GM19463 (cell line): ENCODE data around the gene PLEKHG1.

Source experiments
- ATAC-seq: cut with Tn5 transposase; IDR thresholded peaks from one replicate; pipeline ENCODE4 v1.9.1; 2021; ENCODE audit warnings: mild to moderate bottlenecking, moderate library complexity; ENCODE audit not compliant: unreplicated experiment

The PLEKHG1 gene

DNA sequence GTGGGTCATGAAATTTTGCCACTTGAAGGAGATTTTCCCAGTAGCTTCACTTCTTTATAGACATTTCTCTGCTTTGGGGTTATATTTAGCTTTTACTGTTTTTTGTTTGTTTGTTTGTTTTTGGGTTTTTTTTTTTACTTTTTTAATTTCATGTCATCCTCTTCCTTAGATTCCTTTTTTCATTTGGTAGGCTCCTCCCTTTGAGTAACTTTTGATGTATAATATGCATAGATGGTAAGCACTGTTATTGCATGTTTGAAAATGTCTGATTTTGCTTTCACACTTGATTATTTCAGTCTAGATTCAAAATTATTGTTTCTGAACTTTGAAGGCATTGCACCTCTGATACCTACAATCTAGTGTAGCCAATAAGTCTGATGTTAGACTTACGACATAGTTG lies 37.6 kb downstream of the PLEKHG1 start:
- ATAC-seq, result no peak

DNA sequence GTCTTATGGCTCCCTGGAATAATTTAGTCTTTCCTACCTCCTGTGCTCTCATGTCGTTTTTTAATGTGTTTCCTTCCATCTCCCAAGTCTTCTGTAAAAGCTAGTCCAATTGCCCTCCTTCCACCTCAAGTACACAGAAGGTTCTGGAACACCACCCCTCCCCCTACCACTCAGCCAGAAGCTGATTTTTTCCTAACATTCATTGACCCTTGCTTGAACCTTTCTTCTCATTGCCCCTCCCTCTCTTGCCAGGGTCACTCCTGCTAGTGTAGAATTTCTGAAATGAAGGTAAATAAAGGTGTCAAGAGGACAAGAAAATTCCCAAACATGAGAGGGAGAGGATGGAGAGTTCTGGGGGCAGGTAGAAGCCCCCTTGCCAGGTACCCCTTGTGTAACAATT lies 38.6 kb downstream of the PLEKHG1 start:
- no peak for ATAC-seq

- no peak for ATAC-seq
These were observed 39.1 kb downstream of the PLEKHG1 start for GRCh38 chr6:150638765-150639164.

GRCh38 chr6:150639823-150640331 lies 40.2 kb downstream of the PLEKHG1 start:
- no peak for ATAC-seq

DNA sequence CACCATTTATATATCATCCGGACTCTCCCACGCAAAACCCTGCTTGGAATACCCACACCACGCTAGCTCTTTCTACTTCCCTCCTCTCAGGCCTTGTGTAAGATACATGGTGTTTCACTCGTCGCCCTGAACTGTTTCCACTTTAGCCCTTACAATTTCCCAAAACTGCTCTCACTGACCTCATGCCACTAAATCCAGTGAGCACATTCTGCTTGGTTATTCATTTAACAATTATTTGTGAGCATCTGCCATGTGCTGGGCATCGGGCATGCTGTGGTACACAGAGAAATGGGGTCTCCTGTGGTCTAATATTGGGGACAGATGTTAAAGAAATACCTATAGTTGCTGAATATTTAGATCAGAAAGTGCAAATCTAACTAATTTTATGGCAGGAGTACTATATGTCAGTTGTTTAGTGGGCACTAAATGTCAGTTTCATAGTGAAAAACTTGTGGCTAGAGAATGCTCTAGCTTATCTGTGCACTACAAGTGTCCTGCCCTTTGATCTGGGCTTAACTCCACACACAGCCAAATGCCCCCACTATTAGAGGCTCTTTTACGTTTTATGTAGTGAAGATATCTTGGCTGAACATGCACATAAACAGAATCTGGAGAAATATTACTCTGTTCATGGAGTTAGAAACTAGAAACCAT lies 41.0 kb downstream of the PLEKHG1 start:
- no peak for ATAC-seq

GRCh38 chr6:150641398-150642139 lies 41.9 kb downstream of the PLEKHG1 start:
- no peak for ATAC-seq

DNA sequence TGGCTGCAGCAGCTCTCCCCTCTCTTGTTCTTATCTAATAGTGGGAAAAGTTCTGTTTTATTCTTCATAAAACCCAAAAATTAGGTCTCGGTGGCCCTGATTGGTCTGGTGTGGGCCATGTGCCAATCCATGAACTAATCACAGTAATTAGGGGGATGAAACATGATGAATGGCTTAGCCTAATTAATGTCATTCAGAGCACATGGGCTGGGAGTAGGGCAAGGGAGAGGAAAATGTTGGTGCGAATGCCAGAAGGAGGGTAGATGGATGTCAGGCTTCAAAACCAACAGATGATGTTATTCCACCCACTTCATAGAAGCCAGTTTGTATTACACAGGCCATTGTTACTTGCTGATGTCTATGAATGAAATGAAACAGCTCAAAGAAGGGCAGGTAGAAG lies 46.5 kb downstream of the PLEKHG1 start:
- ATAC-seq, result no peak

DNA sequence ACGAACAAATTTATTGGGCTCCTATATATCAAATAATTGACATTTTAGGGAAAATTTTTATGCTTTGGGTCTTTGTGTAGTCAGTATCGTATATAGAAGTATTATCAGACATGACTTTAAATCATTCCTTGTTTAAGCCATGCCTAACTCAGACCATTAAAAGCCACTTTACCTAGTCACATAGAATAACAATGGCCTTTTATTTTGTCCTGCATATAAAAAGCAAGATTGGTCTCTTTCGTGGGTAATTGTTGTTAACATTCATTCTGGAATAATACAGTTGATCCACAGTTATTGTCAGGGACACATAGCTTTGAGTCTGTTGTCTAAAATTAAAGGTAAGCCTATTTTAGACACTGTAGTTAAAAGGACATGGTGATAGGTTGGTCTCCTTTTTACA lies 47.4 kb downstream of the PLEKHG1 start:
- ATAC-seq, result no peak
